HG02678 (cell line): ENCODE data around the gene MBNL2.

Experiments
- ATAC-seq: cut with Tn5 transposase; IDR thresholded peaks from one replicate; pipeline ENCODE4 v1.9.1; 2021; ENCODE audit warnings: mild to moderate bottlenecking, moderate library complexity; ENCODE audit not compliant: unreplicated experiment

The MBNL2 gene

GRCh38 chr13:97267418-97268059 is 45.4 kb downstream of the MBNL2 start:
- ATAC-seq, result no peak

GRCh38 chr13:97268772-97269171 is 46.6 kb downstream of the MBNL2 start:
- ATAC-seq, result no peak

- ATAC-seq, result no peak
Measured at GRCh38 chr13:97269603-97270002, 47.5 kb downstream of the MBNL2 start.

- ATAC-seq, result no peak
Measured at GRCh38 chr13:97272526-97272925, 50.4 kb downstream of the MBNL2 start.

- ATAC-seq, result no peak
Measured at GRCh38 chr13:97273341-97273831, 51.3 kb downstream of the MBNL2 start.

- no peak for ATAC-seq
Measured at GRCh38 chr13:97274829-97275649, 52.9 kb downstream of the MBNL2 start.

GRCh38 chr13:97275776-97276501 is 53.8 kb downstream of the MBNL2 start:
- no peak for ATAC-seq

- no peak for ATAC-seq
Measured at GRCh38 chr13:97276862-97277269, 54.7 kb downstream of the MBNL2 start.

GRCh38 chr13:97278435-97279411 is 56.6 kb downstream of the MBNL2 start:
- no peak for ATAC-seq

- ATAC-seq, result no peak
Measured at GRCh38 chr13:97279913-97280312, 57.8 kb downstream of the MBNL2 start.

GRCh38 chr13:97280478-97280877 is 58.3 kb downstream of the MBNL2 start:
- no peak for ATAC-seq

- no peak for ATAC-seq
Measured at GRCh38 chr13:97281028-97281427, 58.9 kb downstream of the MBNL2 start.

GRCh38 chr13:97282705-97283104 is 60.6 kb downstream of the MBNL2 start:
- no peak for ATAC-seq

GRCh38 chr13:97283888-97284287 is 61.8 kb downstream of the MBNL2 start:
- peak; percentile 41 for ATAC-seq

- no peak for ATAC-seq
Measured at GRCh38 chr13:97284558-97284957, 62.4 kb downstream of the MBNL2 start.

- no peak for ATAC-seq
Measured at GRCh38 chr13:97285221-97285955, 63.3 kb downstream of the MBNL2 start.

GRCh38 chr13:97286317-97287046 is 64.3 kb downstream of the MBNL2 start:
- no peak for ATAC-seq

GRCh38 chr13:97287047-97287383 is 64.9 kb downstream of the MBNL2 start:
- ATAC-seq, result no peak

- ATAC-seq, result no peak
Measured at GRCh38 chr13:97288486-97288900, 66.4 kb downstream of the MBNL2 start.
